Mesendoderm (in vitro differentiated cells): ENCODE results near the gene RPS23. TPM values are rescaled to one million over a fixed set of nuclear protein-coding genes. Genes with fewer than 3 reads are reported as not detected.

Experiments
- DNase-seq: peaks from one replicate; pipeline ENCODE4 v3.0.0; 2013
- H2AK5ac ChIP-seq: 2 replicates; pipeline ENCODE4 v1.6.1; 2013; ENCODE audit warnings: low read length, inconsistent platforms
- H2BK120ac ChIP-seq: 2 replicates; pipeline ENCODE4 v1.6.1; 2013; ENCODE audit warnings: low read depth, mild to moderate bottlenecking, low read length, moderate library complexity, mixed read lengths
- H2BK15ac ChIP-seq: replicated peaks from 2 replicates; pipeline ENCODE4 v1.6.1; 2013; ENCODE audit warnings: low read depth, mild to moderate bottlenecking, moderate library complexity
- H2BK5ac ChIP-seq: 2 replicates; pipeline ENCODE4 v1.6.1; 2013; ENCODE audit warnings: low read length, inconsistent platforms
- H3K18ac ChIP-seq: 2 replicates; pipeline ENCODE4 v1.6.1; 2013; ENCODE audit warnings: mild to moderate bottlenecking, low read length, mixed read lengths
- H3K23ac ChIP-seq: one replicate; pipeline ENCODE4 v1.6.1; 2013; ENCODE audit warnings: low read length
- H3K27ac ChIP-seq: 2 replicates; pipeline ENCODE4 v1.5.1; 2013; ENCODE audit warnings: low read depth, mild to moderate bottlenecking, inconsistent platforms, low read length, moderate library complexity
- H3K27me3 ChIP-seq: 2 replicates; pipeline ENCODE4 v1.6.1; 2013; ENCODE audit warnings: low read length, control low read depth, mild to moderate bottlenecking, inconsistent platforms; ENCODE audit not compliant: insufficient read depth, poor library complexity
- H3K36me3 ChIP-seq: 2 replicates; pipeline ENCODE4 v1.6.1; 2013; ENCODE audit warnings: low read length, inconsistent platforms; ENCODE audit not compliant: control insufficient read depth, insufficient read depth
- H3K4ac ChIP-seq: one replicate; pipeline ENCODE4 v1.6.1; 2013; ENCODE audit warnings: low read depth, mild to moderate bottlenecking, low read length, moderate library complexity
- H3K4me1 ChIP-seq: 2 replicates; pipeline ENCODE4 v1.6.1; 2013; ENCODE audit warnings: low read depth, low read length, inconsistent platforms; ENCODE audit not compliant: control insufficient read depth
- H3K4me2 ChIP-seq: 2 replicates; pipeline ENCODE4 v1.6.1; 2013; ENCODE audit warnings: low read length
- H3K4me3 ChIP-seq: 2 replicates; pipeline ENCODE4 v1.5.1; 2013; ENCODE audit warnings: mild to moderate bottlenecking, low read length
- H3K56ac ChIP-seq: one replicate; pipeline ENCODE4 v1.6.1; 2013; ENCODE audit warnings: low read length
- H3K79me1 ChIP-seq: 2 replicates; pipeline ENCODE4 v1.6.1; 2013; ENCODE audit warnings: low read length, inconsistent platforms
- H3K79me2 ChIP-seq: 2 replicates; pipeline ENCODE4 v1.6.1; 2013; ENCODE audit warnings: mild to moderate bottlenecking, low read length; ENCODE audit not compliant: control insufficient read depth, insufficient read depth
- H3K9ac ChIP-seq: 2 replicates; pipeline ENCODE4 v1.6.1; 2013; ENCODE audit warnings: low read length, inconsistent platforms
- H4K5ac ChIP-seq: one replicate; pipeline ENCODE4 v1.6.1; 2013; ENCODE audit warnings: low read length
- H4K8ac ChIP-seq: one replicate; pipeline ENCODE4 v1.6.1; 2013; ENCODE audit warnings: low read depth, mild to moderate bottlenecking, control low read depth, low read length, moderate library complexity
- WGBS: extraction: QIAGEN DNeasy Blood & Tissue Kit; methylation state at CpG from one replicate; pipeline ENCODE4 v1.1.7; 2013; ENCODE audit warnings: low lambda C conversion rate, missing lambda C conversion rate; ENCODE audit not compliant: insufficient coverage; ENCODE audit errors: extremely low coverage; 5-methylcytosine and 5-hydroxymethylcytosine counted together
- small RNA-seq: library from polyadenylated mRNA; stranded (forward); fragments of <200 nt; extraction: miRNeasy Mini kit (QIAGEN cat#:217004); gene quantifications from one replicate; pipeline ENCODE3, GENCODE V24; 2013; ENCODE audit not compliant: insufficient read depth

RPS23 gene

GRCh38 chr5:82225525-82226172 lies 52.5 kb downstream of the RPS23 start:
- no CpG with 5 or more reads among the region's 7 CpGs for WGBS
- Histone ChIP-seq H4K8ac (no peak overlapping the region), H3K4ac (no peak overlapping the region), H3K23ac (no peak overlapping the region), H2BK15ac (no peak overlapping the region), H3K79me2 (no peaks in the 10 kb centered on the region), H2BK120ac (no peak overlapping the region), H3K4me1 (no peaks in the 10 kb centered on the region), H2AK5ac (no peak overlapping the region), H3K27me3 (no peaks in the 10 kb centered on the region), H2BK5ac (no peak overlapping the region), H3K27ac (no peak overlapping the region), H3K79me1 (no peaks in the 10 kb centered on the region), H4K5ac (no peak overlapping the region), H3K9ac (no peak overlapping the region), H3K36me3 (no peaks in the 10 kb centered on the region), H3K4me3 (no peak overlapping the region), H3K4me2 (no peak overlapping the region), H3K18ac (no peak overlapping the region), H3K56ac (no peak overlapping the region)
- peak; percentile 76 for DNase-seq

Small RNAs within 50 kb of the gene (small RNA-seq; reads per million reads assigned to genes)
- not detected for gene AC010598.1
